ENCODE data around the gene MYO1G. TPM values are rescaled to one million over a fixed set of nuclear protein-coding genes. Genes with fewer than 3 reads are reported as not detected.

MYO1G gene
- total RNA-seq, 2 experiments from 2014 or later: 155 to 157 TPM

DNA sequence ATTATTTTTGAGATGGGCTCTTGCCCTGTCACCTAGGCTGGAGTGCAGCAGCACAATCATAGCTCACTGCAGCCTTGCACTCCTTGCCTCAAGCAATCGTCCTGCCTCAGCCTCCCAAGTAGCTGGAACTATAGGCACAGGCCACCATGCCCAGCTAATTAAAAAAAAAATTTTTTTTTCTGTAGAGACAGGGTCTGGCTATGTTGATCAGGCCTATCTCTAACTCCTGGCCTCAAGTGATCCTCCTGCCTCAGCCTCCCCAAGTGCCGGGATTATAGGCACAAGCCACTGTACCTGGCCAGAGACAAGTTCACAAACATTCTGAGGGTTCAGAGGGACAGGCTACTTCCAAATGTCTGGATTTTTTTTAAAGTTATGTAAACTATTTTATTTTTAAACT is 61.4 kb downstream of the MYO1G start:
- Histone ChIP-seq H3K4me1 (ENCODE audit: insufficient read depth, low read length) (peaks cover 9% of the 10 kb centered on the region), H3K4me3 (ENCODE audit: low read length) (no peak overlapping the region), H3K27ac (ENCODE audit: low read depth in 1 of 2, low read length in 2 of 2) (no peak overlapping the region), H3K27me3 (ENCODE audit: control insufficient read depth in 1 of 2, insufficient read depth in 2 of 2, low read length in 2 of 2) (no peaks in the 10 kb centered on the region), H3K36me3 (ENCODE audit: insufficient read depth, low read length) (no peaks in the 10 kb centered on the region), H3K9me3 (ENCODE audit: control insufficient read depth in 1 of 2, insufficient read depth in 1 of 2, low read length in 2 of 2) (no peaks in the 10 kb centered on the region)
- TF ChIP-seq, protein P1, sequence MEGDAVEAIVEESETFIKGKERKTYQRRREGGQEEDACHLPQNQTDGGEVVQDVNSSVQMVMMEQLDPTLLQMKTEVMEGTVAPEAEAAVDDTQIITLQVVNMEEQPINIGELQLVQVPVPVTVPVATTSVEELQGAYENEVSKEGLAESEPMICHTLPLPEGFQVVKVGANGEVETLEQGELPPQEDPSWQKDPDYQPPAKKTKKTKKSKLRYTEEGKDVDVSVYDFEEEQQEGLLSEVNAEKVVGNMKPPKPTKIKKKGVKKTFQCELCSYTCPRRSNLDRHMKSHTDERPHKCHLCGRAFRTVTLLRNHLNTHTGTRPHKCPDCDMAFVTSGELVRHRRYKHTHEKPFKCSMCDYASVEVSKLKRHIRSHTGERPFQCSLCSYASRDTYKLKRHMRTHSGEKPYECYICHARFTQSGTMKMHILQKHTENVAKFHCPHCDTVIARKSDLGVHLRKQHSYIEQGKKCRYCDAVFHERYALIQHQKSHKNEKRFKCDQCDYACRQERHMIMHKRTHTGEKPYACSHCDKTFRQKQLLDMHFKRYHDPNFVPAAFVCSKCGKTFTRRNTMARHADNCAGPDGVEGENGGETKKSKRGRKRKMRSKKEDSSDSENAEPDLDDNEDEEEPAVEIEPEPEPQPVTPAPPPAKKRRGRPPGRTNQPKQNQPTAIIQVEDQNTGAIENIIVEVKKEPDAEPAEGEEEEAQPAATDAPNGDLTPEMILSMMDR (IDR thresholded peaks at IDR 0.05): no peak
- intact Hi-C loops (cut with DNase I, micrococcal nuclease): no loop called here
- Mint-ChIP-seq H3K9me3 (no peaks in the 10 kb centered on the region), H3K27me3 (no peaks in the 10 kb centered on the region), H3K4me3 (no peak overlapping the region), H3K4me1 (ENCODE audit: low read depth) (peaks cover 10% of the 10 kb centered on the region), H3K36me3 (ENCODE audit: low read depth) (no peaks in the 10 kb centered on the region), H3K27ac (no peak overlapping the region)
- ATAC-seq (ENCODE audit: poor library complexity): no peak
- no peak for DNase-seq
- ChIA-PET CTCF (interaction anchor here (1.3 kb wide), 1 partner anchor 61 kb away, joined by 4 read pairs; no protein-coding TSS in a partner anchor), POLR2A (no interaction called here)

DNA sequence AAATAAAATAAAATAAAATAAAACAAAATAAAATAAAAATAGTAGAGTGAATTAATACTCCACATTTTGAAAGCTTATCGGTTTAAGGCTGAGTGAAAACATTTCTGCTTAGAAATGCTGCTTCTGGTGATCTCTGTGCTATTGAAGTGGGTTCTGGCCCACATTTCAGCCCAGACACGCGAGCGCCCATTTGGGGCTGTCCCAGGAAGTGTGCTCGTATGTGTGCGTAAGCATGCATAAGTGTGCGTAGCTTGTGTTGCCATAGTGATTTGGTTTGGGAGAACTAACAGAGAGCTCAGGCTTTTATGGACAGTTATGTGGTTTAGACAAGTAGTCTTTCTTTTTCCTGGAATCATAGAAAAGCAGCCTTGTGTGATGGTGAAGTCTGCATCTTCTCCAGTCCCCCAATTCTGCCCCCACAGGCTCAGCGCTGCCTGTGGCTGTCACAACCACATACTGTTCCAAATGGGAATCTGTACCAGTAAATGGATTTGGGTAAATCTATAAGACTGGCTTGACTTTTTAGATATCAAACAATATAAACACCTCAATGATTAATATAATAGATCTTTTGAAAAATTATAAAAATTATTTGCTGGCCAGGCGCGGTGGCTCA is 63.7 kb downstream of the MYO1G start:
- Mint-ChIP-seq H3K4me1 (ENCODE audit: low read depth) (peaks cover 6% of the 10 kb centered on the region), H3K4me3 (peak overlapping the region; percentile 47), H3K36me3 (ENCODE audit: low read depth) (no peaks in the 10 kb centered on the region), H3K9me3 (no peaks in the 10 kb centered on the region), H3K27ac (peak overlapping the region; percentile 75), H3K27me3 (no peaks in the 10 kb centered on the region)
- intact Hi-C loops (cut with DNase I, micrococcal nuclease): loop anchor here in 1 of 2 experiments (1.0 to 2.0 kb wide), 2 partner anchors 30 to 68 kb away; partner anchors contain the start of gene PURB
- Histone ChIP-seq H3K4me1 (ENCODE audit: insufficient read depth, low read length) (no peaks in the 10 kb centered on the region), H3K27me3 (ENCODE audit: control insufficient read depth in 1 of 2, insufficient read depth in 2 of 2, low read length in 2 of 2) (no peaks in the 10 kb centered on the region), H3K4me3 (ENCODE audit: low read length) (no peak overlapping the region), H3K27ac (ENCODE audit: low read depth in 1 of 2, low read length in 2 of 2) (peak overlapping the region in 1 of 2 donors; percentile 38), H3K36me3 (ENCODE audit: insufficient read depth, low read length) (no peaks in the 10 kb centered on the region), H3K9me3 (ENCODE audit: control insufficient read depth in 1 of 2, insufficient read depth in 1 of 2, low read length in 2 of 2) (no peaks in the 10 kb centered on the region)
- ChIA-PET POLR2A (interaction anchor here (1.0 to 3.1 kb wide), 6 partner anchors 24 to 69 kb away, joined by 3 to 21 read pairs (median 4); partner anchors contain the start of genes H2AZ2 and PURB), CTCF (interaction anchor here (0.6 to 1.2 kb wide), 5 partner anchors 13 to 309 kb away, joined by 3 to 9 read pairs (median 3); partner anchors contain the start of genes OGDH and PURB)
- TF ChIP-seq, protein P1 (IDR thresholded peaks at IDR 0.05): no peak
- DNase-seq: peak; percentile 17 to 90 (median 52)
- ATAC-seq (ENCODE audit: poor library complexity): peak; percentile 91

DNA sequence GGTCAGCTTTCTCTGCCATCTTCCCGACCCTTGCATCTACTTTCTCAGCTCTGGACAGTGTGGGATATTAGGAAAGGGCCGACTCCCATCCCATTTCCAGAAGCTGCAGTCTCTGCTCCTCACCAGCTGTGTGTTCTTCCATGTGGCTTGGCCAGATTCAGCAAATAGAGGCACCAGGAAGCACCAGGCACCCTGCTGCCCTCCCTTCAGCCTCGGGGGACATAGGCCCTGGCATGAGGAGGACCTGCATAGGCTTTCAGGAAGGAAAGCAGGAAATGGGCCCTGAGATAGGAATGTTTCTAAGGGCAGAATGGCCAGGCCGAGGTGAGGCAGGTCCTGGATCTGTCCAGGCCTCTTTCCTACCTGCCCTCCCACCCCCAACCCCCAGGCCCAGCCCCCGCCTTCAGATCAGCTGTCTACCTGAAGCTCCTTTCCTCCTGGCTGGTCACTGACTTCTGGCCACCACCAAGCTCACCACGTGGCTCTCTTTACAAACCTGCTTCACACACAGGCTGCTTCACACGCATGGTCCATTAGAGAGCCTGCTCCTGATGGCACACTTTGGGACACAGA is 66.0 kb downstream of the MYO1G start:
- intact Hi-C loops (cut with DNase I, micrococcal nuclease): no loop called here
- POLR2A ChIA-PET: interaction anchor here (0.6 to 3.1 kb wide), 2 partner anchors 28 to 30 kb away, joined by 3 to 21 read pairs; partner anchors contain the start of gene PURB
- Mint-ChIP-seq H3K4me1 (ENCODE audit: low read depth) (peaks cover 6% of the 10 kb centered on the region), H3K9me3 (no peaks in the 10 kb centered on the region), H3K27me3 (no peaks in the 10 kb centered on the region), H3K36me3 (ENCODE audit: low read depth) (no peaks in the 10 kb centered on the region), H3K4me3 (no peak overlapping the region), H3K27ac (peak overlapping the region; percentile 74)
- CTCF ChIA-PET: no interaction called here
- no peaks in the 10 kb centered on the region for H3K9me3 ChIP-seq (ENCODE audit: control insufficient read depth in 1 of 2, insufficient read depth in 1 of 2, low read length in 2 of 2)
- no peaks in the 10 kb centered on the region for H3K27me3 ChIP-seq (ENCODE audit: control insufficient read depth in 1 of 2, insufficient read depth in 2 of 2, low read length in 2 of 2)
- ATAC-seq (ENCODE audit: poor library complexity) (no peak), DNase-seq (no peak)
- no peak overlapping the region for H3K27ac ChIP-seq (ENCODE audit: low read depth in 1 of 2, low read length in 2 of 2)
- H3K4me1 ChIP-seq (ENCODE audit: insufficient read depth, low read length): no peaks in the 10 kb centered on the region
- no peak overlapping the region for H3K4me3 ChIP-seq (ENCODE audit: low read length)
- no peaks in the 10 kb centered on the region for H3K36me3 ChIP-seq (ENCODE audit: insufficient read depth, low read length)
- TF ChIP-seq, protein P1 (IDR thresholded peaks at IDR 0.05): no peak

Other genes starting within 250 kb of the MYO1G start
- 10 to 100 TPM; 81.5 to 82.0 TPM for gene ZMIZ2, start 230.2 kb downstream of the MYO1G start, total RNA-seq
- 100 to 1,000 TPM; 410 to 423 TPM for gene PPIA, start 182.3 kb downstream of the MYO1G start, total RNA-seq
- gene H2AZ2, start 130.9 kb downstream of the MYO1G start, total RNA-seq: 100 to 1,000 TPM; 145 to 156 TPM
- gene PURB, start 93.5 kb downstream of the MYO1G start, total RNA-seq: 10 to 100 TPM; 17.0 to 17.4 TPM
- 10 to 100 TPM; 48.8 to 52.8 TPM for gene CCM2, start 21.2 kb upstream of the MYO1G start, total RNA-seq
- under 1 TPM; 0.08 to 0.14 TPM for gene NACAD, start 110.0 kb upstream of the MYO1G start, total RNA-seq
- 100 to 1,000 TPM; 104 to 105 TPM for gene TBRG4, start 132.7 kb upstream of the MYO1G start, total RNA-seq
- not detected for gene RAMP3, start 178.8 kb upstream of the MYO1G start, total RNA-seq